B cell (primary cell): Measurements from ENCODE around the gene FHIT. TPM values are rescaled to one million over a fixed set of nuclear protein-coding genes. Genes with fewer than 3 reads are reported as not detected.

Source experiments
- ATAC-seq: fragments of 200-7000 bp; cut with Tn5 transposase; one replicate; pipeline ENCODE4 v1.10.0; 2021; ENCODE audit warnings: low read depth, mild to moderate bottlenecking, moderate number of reproducible peaks, moderate library complexity
- CTCF ChIA-PET: fragments of 350-600 bp; sonication (Branson Sonifier 250); formaldehyde crosslinking; loops from one replicate; lab custom pipeline; 2021; ENCODE audit warnings: antibody characterized with exemption, inconsistent platforms; lab: Charles Lee
- POLR2A ChIA-PET: fragments of 350-600 bp; sonication (Branson Sonifier 250); formaldehyde crosslinking; loops from one replicate; lab custom pipeline; 2021; ENCODE audit warnings: antibody characterized with exemption; lab: Charles Lee
- DNase-seq: peaks from one replicate; pipeline ENCODE4 v3.0.0; 2013
- H2AFZ ChIP-seq: 2 replicates; pipeline ENCODE4 v1.6.1; 2012; ENCODE audit warnings: mild to moderate bottlenecking, low read depth, low read length; ENCODE audit not compliant: insufficient read depth, poor library complexity, severe bottlenecking
- H3K27ac ChIP-seq, 2 donors: 1 replicate in 1 of 2; 2 replicates in 1 of 2; pipeline ENCODE4 v1.5.1; 2012 to 2013; ENCODE audit warnings: low read length in 2 of 2, mild to moderate bottlenecking in 2 of 2, moderate library complexity in 1 of 2
- H3K27me3 ChIP-seq, 4 experiments: fragments of 200-600 bp in 1 of 4; sonication (generic) in 1 of 4; replicated peaks in 1 of 4; 1 replicate in 2 of 4; 2 replicates in 2 of 4; pipeline versions ENCODE4 v1.6.1 to v1.7.0; 2013 to 2016; ENCODE audit warnings: low read length in 3 of 4, mild to moderate bottlenecking in 2 of 4, mixed read lengths in 1 of 4, moderate library complexity in 1 of 4; ENCODE audit not compliant: insufficient read depth in 4 of 4, control insufficient read depth in 3 of 4; ENCODE audit errors: control extremely low read depth in 1 of 4
- H3K36me3 ChIP-seq, 2 experiments: replicated peaks in 1 of 2; 1 replicate in 1 of 2; 2 replicates in 1 of 2; pipeline versions ENCODE4 v1.6.1 to v1.7.1; 2013; ENCODE audit warnings: low read length in 1 of 2; ENCODE audit not compliant: insufficient read depth in 2 of 2, control insufficient read depth in 1 of 2; ENCODE audit errors: control extremely low read depth in 1 of 2, extremely low read depth in 1 of 2
- H3K4me1 ChIP-seq, 2 donors: fragments of 200-600 bp in 1 of 2; sonication (generic) in 1 of 2; 1 replicate in 1 of 2; 2 replicates in 1 of 2; pipeline versions ENCODE4 v1.5.1 to v1.6.1; 2013 to 2017; ENCODE audit warnings: low read length in 2 of 2; ENCODE audit not compliant: control insufficient read depth in 2 of 2, insufficient read depth in 2 of 2
- H3K4me2 ChIP-seq: replicated peaks from 2 replicates; pipeline ENCODE3; 2012; ENCODE audit warnings: mild to moderate bottlenecking, low read depth, low read length; ENCODE audit not compliant: poor library complexity, severe bottlenecking
- H3K4me3 ChIP-seq, 5 experiments: fragments of 200-600 bp in 1 of 5; sonication (generic) in 1 of 5; 1 replicate in 3 of 5; 2 replicates in 2 of 5; pipeline versions ENCODE4 v1.5.1 to v1.7.0; 2011 to 2016; ENCODE audit warnings: low read length in 4 of 5, mild to moderate bottlenecking in 4 of 5, low read depth in 2 of 5, control low read depth in 1 of 5, moderate library complexity in 1 of 5; ENCODE audit not compliant: insufficient read depth in 1 of 5; ENCODE audit errors: control extremely low read depth in 1 of 5, extremely low read depth in 1 of 5
- H3K79me2 ChIP-seq: fragments of 200-600 bp; sonication (generic); one replicate; pipeline ENCODE4 v1.6.0; 2016; ENCODE audit warnings: low read length; ENCODE audit not compliant: control insufficient read depth, insufficient read depth
- H3K9ac ChIP-seq: fragments of 200-600 bp; sonication (generic); 2 replicates; pipeline ENCODE4 v1.6.1; 2017; ENCODE audit warnings: mild to moderate bottlenecking, low read length, moderate library complexity
- H3K9me3 ChIP-seq, 3 donors: one replicate each; pipeline versions ENCODE4 v1.6.1 to v1.7.1; 2013; ENCODE audit warnings: low read length in 2 of 3; ENCODE audit not compliant: control insufficient read depth in 2 of 3, insufficient read depth in 1 of 3; ENCODE audit errors: control extremely low read depth in 1 of 3
- H4K20me1 ChIP-seq: 2 replicates; pipeline ENCODE4 v1.6.0; 2012; ENCODE audit warnings: mild to moderate bottlenecking, low read length; ENCODE audit not compliant: insufficient read depth, control insufficient read depth, poor library complexity, severe bottlenecking
- H3K27ac Mint-ChIP-seq: one replicate; pipeline ENCODE4 v1.8.0; 2021; ENCODE audit warnings: mixed read lengths
- H3K27me3 Mint-ChIP-seq: one replicate; pipeline ENCODE4 v1.8.0; 2021; ENCODE audit warnings: mixed read lengths
- H3K4me1 Mint-ChIP-seq: one replicate; pipeline ENCODE4 v1.8.0; 2021; ENCODE audit warnings: mixed read lengths
- H3K4me3 Mint-ChIP-seq: one replicate; pipeline ENCODE4 v1.8.0; 2021; ENCODE audit warnings: mixed read lengths
- H3K9me3 Mint-ChIP-seq: one replicate; pipeline ENCODE4 v1.8.0; 2022; ENCODE audit warnings: mixed read lengths; ENCODE audit not compliant: insufficient read depth
- CTCF ChIP-seq: fragments of 200-600 bp; IDR thresholded peaks from one replicate; pipeline ENCODE4 v1.8.0; 2022; ENCODE audit warnings: antibody characterized with exemption, mild to moderate bottlenecking
- EZH2 ChIP-seq: IDR thresholded peaks from 2 replicates; pipeline ENCODE4 v1.6.1; 2012; ENCODE audit warnings: borderline replicate concordance, low read depth, mild to moderate bottlenecking, moderate library complexity, low read length; ENCODE audit not compliant: insufficient read depth, poor library complexity, severe bottlenecking
- WGBS: methylation state at CpG from one replicate; pipeline ENCODE4 v1.1.5; 2013; ENCODE audit warnings: missing lambda C conversion rate; ENCODE audit not compliant: insufficient coverage; 5-methylcytosine and 5-hydroxymethylcytosine counted together
- intact Hi-C: fragments of 100-400 bp; cut with micrococcal nuclease; formaldehyde crosslinking; loops from one replicate; pipeline ENCODE4 v1.10.0; 2022
- polyA plus RNA-seq: library from polyadenylated mRNA; depleted of rRNA; stranded (reverse); fragments of >200 nt; gene quantifications from 2 replicates; pipeline ENCODE4 v1.2.3, GENCODE V29; 2012
- total RNA-seq, 2 donors: library from RNA; stranded (reverse); fragments of 120-200 nt in 1 of 2; gene quantifications; 1 replicate in 1 of 2; 2 replicates in 1 of 2; pipeline versions ENCODE4 v1.2.3 to v1.2.4, GENCODE V29; 2013 to 2022

The FHIT gene
- total and polyA plus RNA-seq, 2 donors (not counting 1 experiment from before 2014, with no cell fraction given): 1.7 to 7.8 TPM

DNA sequence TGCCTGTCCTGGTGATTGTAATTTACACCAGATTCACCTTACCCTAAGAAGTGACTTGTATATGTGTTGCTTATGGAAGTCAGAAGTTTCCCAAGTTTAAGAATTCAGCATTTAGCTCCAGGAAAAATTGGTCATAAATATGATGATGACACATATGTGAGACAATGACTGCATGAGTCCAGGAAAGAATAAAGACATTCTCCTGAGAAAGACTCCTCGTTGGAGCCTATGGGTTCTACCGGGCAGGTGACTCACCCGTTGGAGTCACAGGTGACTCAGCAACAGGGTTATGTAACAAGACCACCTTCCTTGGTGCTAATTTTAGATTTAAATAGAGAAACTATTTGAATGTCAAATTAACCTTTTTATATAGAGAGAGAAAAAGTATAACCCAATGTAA lies 662.4 kb downstream of the FHIT start:
- Histone ChIP-seq H3K27me3 (no peaks in the 10 kb centered on the region), H3K4me1 (peaks cover 8 to 13% of the 10 kb centered on the region in 2 donors), H3K27ac (no peak overlapping the region), H3K79me2 (no peaks in the 10 kb centered on the region), H3K9me3 (no peaks in the 10 kb centered on the region), H3K9ac (no peak overlapping the region), H4K20me1 (no peaks in the 10 kb centered on the region), H3K4me3 (no peak overlapping the region), H3K4me2 (no peak overlapping the region), H2AFZ (no peak overlapping the region), H3K36me3 (no peaks in the 10 kb centered on the region)
- DNase-seq (no peak), ATAC-seq (no peak)
- Mint-ChIP-seq H3K9me3 (peaks cover 3% of the 10 kb centered on the region), H3K4me3 (no peak overlapping the region), H3K27me3 (no peaks in the 10 kb centered on the region), H3K27ac (no peak overlapping the region), H3K4me1 (peaks cover 9% of the 10 kb centered on the region)
- intact Hi-C loops: no loop called here
- ChIA-PET CTCF (no interaction called here), POLR2A (no interaction called here)
- TF ChIP-seq EZH2 (no peak), CTCF (no peak)
- WGBS: no CpG with 5 or more reads among the region's 3 CpGs

DNA sequence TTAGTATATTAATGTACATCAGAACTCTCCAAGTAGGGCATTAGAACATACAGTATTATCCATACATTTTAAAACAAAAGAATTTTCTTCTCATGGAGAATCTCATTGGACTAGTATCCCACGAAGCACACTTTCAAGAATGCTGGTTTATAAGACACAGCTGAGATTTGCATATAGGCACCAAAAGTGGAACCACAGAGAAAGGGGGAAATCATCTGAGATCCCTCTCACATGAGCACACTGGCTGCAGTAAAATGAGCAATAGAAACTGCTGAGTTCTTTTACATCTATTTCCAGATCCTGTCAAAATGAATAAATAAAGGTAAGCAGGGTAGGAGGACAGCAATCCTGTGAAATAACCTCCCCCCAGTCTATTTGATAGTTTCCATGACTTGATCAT lies 665.3 kb downstream of the FHIT start:
- ATAC-seq (peak; percentile 47), DNase-seq (peak; percentile 23)
- Histone ChIP-seq H3K27ac (peak overlapping the region in 1 of 2 donors; percentile 43), H2AFZ (no peak overlapping the region), H3K4me1 (peaks cover 8 to 13% of the 10 kb centered on the region in 2 donors), H3K9me3 (no peaks in the 10 kb centered on the region), H3K36me3 (no peaks in the 10 kb centered on the region), H3K27me3 (no peaks in the 10 kb centered on the region), H3K4me2 (peak overlapping the region; percentile 3), H3K4me3 (no peak overlapping the region), H3K79me2 (no peaks in the 10 kb centered on the region), H4K20me1 (no peaks in the 10 kb centered on the region), H3K9ac (peak overlapping the region; percentile 8)
- intact Hi-C loops: no loop called here
- no peak overlapping the region for H3K27ac Mint-ChIP-seq
- no CpG with 5 or more reads among the region's 1 CpG for WGBS
- CTCF ChIA-PET: no interaction called here
- no peak for TF ChIP-seq EZH2
- H3K9me3 Mint-ChIP-seq: peaks cover 3% of the 10 kb centered on the region
- H3K4me1 Mint-ChIP-seq: peaks cover 9% of the 10 kb centered on the region
- H3K4me3 Mint-ChIP-seq: no peak overlapping the region
- POLR2A ChIA-PET: no interaction called here
- H3K27me3 Mint-ChIP-seq: peaks cover 3% of the 10 kb centered on the region
